Right lobe of liver (tissue), 4 donors: ENCODE measurements around the gene PTH1R.

Source experiments
- CTCF ChIP-seq, 4 donors: fragments of 200-600 bp in 3 of 4; fragments of 450-650 bp in 1 of 4; IDR thresholded peaks; one replicate each; pipeline versions ENCODE4 v1.5.1 to v1.8.0; 2016 to 2022; ENCODE audit warnings: antibody characterized with exemption in 4 of 4, mild to moderate bottlenecking in 2 of 4
- POLR2A ChIP-seq: fragments of 450-650 bp; IDR thresholded peaks from one replicate; pipeline ENCODE4 v1.6.1; 2017; ENCODE audit warnings: antibody characterized with exemption, mild to moderate bottlenecking
- donor health status: DM: no; HTN: no; CAD: no.
- donor health status: DM: no; HTN: no; CAD: no.
- donor health status: DM: no; HTN: yes; CAD: no.

- TF ChIP-seq POLR2A, result no peak
- TF ChIP-seq CTCF (IDR thresholded peaks at IDR 0.05), result no peak
These were observed 50.8 kb downstream of the PTH1R start for GRCh38 chr3:46928282-46928681.
